GM10266 (cell line): Measurements from ENCODE around the gene TOP2A.

Source experiments
- DNase-seq: peaks from one replicate; pipeline ENCODE4 v3.0.0; 2012; ENCODE audit errors: extremely low spot score
- TF ChIP-seq, protein P1 (sequence below): IDR thresholded peaks from 2 replicates; pipeline ENCODE4 v1.5.1; 2012; ENCODE audit warnings: mild to moderate bottlenecking, low read depth; ENCODE audit not compliant: control insufficient read depth, insufficient read depth; ENCODE audit errors: missing control alignments

The TOP2A gene

GRCh38 chr17:40462343-40463121 is 44.8 kb upstream of the TOP2A start:
- TF ChIP-seq, protein P1, sequence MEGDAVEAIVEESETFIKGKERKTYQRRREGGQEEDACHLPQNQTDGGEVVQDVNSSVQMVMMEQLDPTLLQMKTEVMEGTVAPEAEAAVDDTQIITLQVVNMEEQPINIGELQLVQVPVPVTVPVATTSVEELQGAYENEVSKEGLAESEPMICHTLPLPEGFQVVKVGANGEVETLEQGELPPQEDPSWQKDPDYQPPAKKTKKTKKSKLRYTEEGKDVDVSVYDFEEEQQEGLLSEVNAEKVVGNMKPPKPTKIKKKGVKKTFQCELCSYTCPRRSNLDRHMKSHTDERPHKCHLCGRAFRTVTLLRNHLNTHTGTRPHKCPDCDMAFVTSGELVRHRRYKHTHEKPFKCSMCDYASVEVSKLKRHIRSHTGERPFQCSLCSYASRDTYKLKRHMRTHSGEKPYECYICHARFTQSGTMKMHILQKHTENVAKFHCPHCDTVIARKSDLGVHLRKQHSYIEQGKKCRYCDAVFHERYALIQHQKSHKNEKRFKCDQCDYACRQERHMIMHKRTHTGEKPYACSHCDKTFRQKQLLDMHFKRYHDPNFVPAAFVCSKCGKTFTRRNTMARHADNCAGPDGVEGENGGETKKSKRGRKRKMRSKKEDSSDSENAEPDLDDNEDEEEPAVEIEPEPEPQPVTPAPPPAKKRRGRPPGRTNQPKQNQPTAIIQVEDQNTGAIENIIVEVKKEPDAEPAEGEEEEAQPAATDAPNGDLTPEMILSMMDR, result no peak
- DNase-seq, result no peak

- TF ChIP-seq, protein P1, result no peak
- no peak for DNase-seq
These were observed 44.1 kb upstream of the TOP2A start for GRCh38 chr17:40461732-40462342.

DNA sequence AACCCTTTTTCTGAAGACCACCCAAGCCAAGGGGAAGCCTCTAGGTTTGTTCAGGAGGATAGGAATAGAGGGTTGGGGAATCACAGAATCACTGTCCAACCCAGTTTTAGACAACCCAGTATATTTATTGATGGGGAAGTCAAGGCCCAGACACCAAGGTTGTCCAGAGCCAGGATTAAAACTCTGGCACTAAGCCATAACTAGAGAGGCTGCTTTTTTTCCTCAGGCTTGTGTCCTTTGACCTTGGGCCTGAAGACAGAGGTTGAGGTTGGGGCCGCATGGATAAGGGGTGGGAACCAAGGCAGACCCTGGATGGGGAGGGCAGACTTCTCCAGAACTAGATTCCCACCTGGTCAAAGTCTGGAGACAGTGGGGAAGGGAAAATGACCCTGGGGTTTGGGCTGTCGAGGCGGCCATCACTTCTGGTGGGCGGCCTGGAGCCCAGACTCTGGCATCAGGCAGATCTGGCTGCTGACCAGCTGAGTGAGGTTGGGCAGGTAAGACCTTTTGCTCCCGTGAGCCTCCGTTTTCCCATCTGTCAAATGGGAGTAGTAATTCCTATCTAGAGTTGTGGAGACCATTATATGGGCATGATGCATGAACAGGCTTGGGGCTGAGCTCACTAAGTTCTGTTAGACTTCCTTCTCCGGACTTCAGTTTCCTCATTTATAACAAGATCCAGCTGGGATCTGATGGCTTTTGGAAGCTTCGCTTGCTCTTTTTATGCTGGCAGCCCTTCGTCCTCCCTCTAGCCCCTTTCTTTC is 43.5 kb upstream of the TOP2A start:
- DNase-seq, result no peak
- TF ChIP-seq, protein P1, result no peak

DNA sequence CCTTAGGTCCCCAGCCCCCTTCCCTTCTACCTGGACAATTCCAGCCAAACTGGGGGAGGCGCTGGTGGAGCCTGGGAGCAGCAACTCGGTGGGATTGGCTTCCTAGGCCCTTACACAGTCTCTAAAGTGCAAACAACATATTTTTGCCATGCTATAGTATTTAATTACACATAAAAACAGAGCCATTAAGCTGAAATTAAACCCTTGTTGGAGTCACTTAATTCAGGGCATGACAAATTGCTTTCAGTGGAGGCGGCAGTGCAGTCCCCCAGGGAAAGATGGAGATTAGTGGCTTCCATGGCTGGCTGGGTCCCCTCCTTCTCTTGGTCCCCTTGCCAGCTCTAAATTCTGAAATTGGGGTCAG is 42.9 kb upstream of the TOP2A start:
- TF ChIP-seq, protein P1, result no peak
- no peak for DNase-seq

GRCh38 chr17:40459636-40460603 is 42.2 kb upstream of the TOP2A start:
- no peak for DNase-seq
- TF ChIP-seq, protein P1, result no peak

GRCh38 chr17:40458851-40459482 is 41.3 kb upstream of the TOP2A start:
- TF ChIP-seq, protein P1, result no peak
- DNase-seq, result no peak
